A673 (cell line): Measurements from ENCODE around the gene OARD1. TPM values are rescaled to one million over a fixed set of nuclear protein-coding genes. Genes with fewer than 3 reads are reported as not detected.

Experiments used
- BruUV-seq: library from RNA; stranded (reverse); fragments of 400-500 nt; replicated peaks from 2 replicates; lab custom pipeline; 2021; lab: Mats Ljungman, UMichigan
- CTCF ChIA-PET: fragments of 300-600 bp; sonication (Branson Sonifier 250); formaldehyde crosslinking; loops from one replicate; lab custom pipeline; 2022; ENCODE audit warnings: antibody characterized with exemption; lab: Charles Lee
- POLR2A ChIA-PET: fragments of 300-600 bp; sonication (Branson Sonifier 250); formaldehyde crosslinking; loops from one replicate; lab custom pipeline; 2022; ENCODE audit warnings: antibody characterized with exemption; ENCODE audit not compliant: low non-redundant PET; lab: Charles Lee
- DNase-seq: peaks from one replicate; pipeline ENCODE4 v3.0.0-alpha.2; 2015; ENCODE audit warnings: low spot score
- H3K27ac ChIP-seq: fragments of 200-600 bp; sonication (generic); 2 replicates; pipeline ENCODE4 v1.5.1; 2016; ENCODE audit warnings: mixed run types, low read depth, mild to moderate bottlenecking, mixed read lengths, antibody characterized with exemption, low read length; ENCODE audit not compliant: poor library complexity, severe bottlenecking
- H3K27me3 ChIP-seq: fragments of 200-600 bp; sonication (generic); replicated peaks from 2 replicates; pipeline ENCODE4 v1.6.1; 2017; ENCODE audit warnings: mixed run types, low read depth, mild to moderate bottlenecking, mixed read lengths, antibody characterized with exemption, low read length; ENCODE audit not compliant: insufficient read depth, poor library complexity
- H3K36me3 ChIP-seq: fragments of 200-600 bp; sonication (generic); 2 replicates; pipeline ENCODE4 v1.6.1; 2016; ENCODE audit warnings: mixed run types, mild to moderate bottlenecking, mixed read lengths, antibody characterized with exemption, low read length; ENCODE audit not compliant: insufficient read depth, poor library complexity, severe bottlenecking
- H3K4me1 ChIP-seq: fragments of 200-600 bp; sonication (generic); 2 replicates; pipeline ENCODE4 v1.6.1; 2017; ENCODE audit warnings: mixed run types, mild to moderate bottlenecking, mixed read lengths, antibody characterized with exemption, low read length; ENCODE audit not compliant: insufficient read depth, poor library complexity, severe bottlenecking
- H3K4me3 ChIP-seq: fragments of 200-600 bp; sonication (generic); 2 replicates; pipeline ENCODE4 v1.5.1; 2016; ENCODE audit warnings: low read depth, mixed run types, mild to moderate bottlenecking, mixed read lengths, low read length; ENCODE audit not compliant: poor library complexity, severe bottlenecking
- H3K9me3 ChIP-seq: fragments of 200-600 bp; sonication (generic); 2 replicates; pipeline ENCODE4 v1.6.1; 2016; ENCODE audit warnings: mixed run types, low read depth, mild to moderate bottlenecking, mixed read lengths, antibody characterized with exemption, low read length; ENCODE audit not compliant: poor library complexity, severe bottlenecking
- CTCF ChIP-seq: fragments of 300-800, 200-600 bp; sonication (generic); conservative IDR thresholded peaks from 2 replicates; pipeline ENCODE4 v1.5.1; 2017; ENCODE audit warnings: low read depth, mild to moderate bottlenecking, antibody characterized with exemption, low read length, moderate library complexity, mixed read lengths
- EZH2 ChIP-seq: fragments of 200-600 bp; sonication (generic); IDR thresholded peaks from 2 replicates; pipeline ENCODE4 v1.6.1; 2017; ENCODE audit warnings: borderline replicate concordance, low read depth, mild to moderate bottlenecking, mixed read lengths, antibody characterized with exemption, low read length; ENCODE audit not compliant: poor library complexity, severe bottlenecking
- intact Hi-C: fragments of 100-400 bp; cut with micrococcal nuclease; formaldehyde crosslinking; loops from one replicate; pipeline ENCODE4 v1.10.0; 2022; ENCODE audit not compliant: unreplicated experiment
- total RNA-seq: library from RNA; stranded (reverse); gene quantifications from 2 replicates; pipeline ENCODE4 v1.2.3, GENCODE V29; 2021

Gene OARD1
- total RNA-seq, 1 experiment from 2014 or later = 27.3 TPM

GRCh38 chr6:41037107-41037900 is 34.9 kb downstream of the OARD1 start:
- intact Hi-C loops = loop anchor here (5.0 kb wide), 1 partner anchor 1055 kb away; no protein-coding TSS in a partner anchor
- H3K4me3 ChIP-seq = no peak overlapping the region
- no peaks in the 10 kb centered on the region for H3K27me3 ChIP-seq
- TF ChIP-seq EZH2 = no peak
- no peak for TF ChIP-seq CTCF
- no peaks in the 10 kb centered on the region for H3K36me3 ChIP-seq
- POLR2A ChIA-PET = no interaction called here
- H3K27ac ChIP-seq = no peak overlapping the region
- no peaks in the 10 kb centered on the region for H3K4me1 ChIP-seq
- CTCF ChIA-PET = interaction anchor here (0.6 kb wide), 1 partner anchor 1060 kb away, joined by 3 read pairs; no protein-coding TSS in a partner anchor
- no peak for DNase-seq
- no peaks in the 10 kb centered on the region for H3K9me3 ChIP-seq
- BruUV-seq = no TSS peak

DNA sequence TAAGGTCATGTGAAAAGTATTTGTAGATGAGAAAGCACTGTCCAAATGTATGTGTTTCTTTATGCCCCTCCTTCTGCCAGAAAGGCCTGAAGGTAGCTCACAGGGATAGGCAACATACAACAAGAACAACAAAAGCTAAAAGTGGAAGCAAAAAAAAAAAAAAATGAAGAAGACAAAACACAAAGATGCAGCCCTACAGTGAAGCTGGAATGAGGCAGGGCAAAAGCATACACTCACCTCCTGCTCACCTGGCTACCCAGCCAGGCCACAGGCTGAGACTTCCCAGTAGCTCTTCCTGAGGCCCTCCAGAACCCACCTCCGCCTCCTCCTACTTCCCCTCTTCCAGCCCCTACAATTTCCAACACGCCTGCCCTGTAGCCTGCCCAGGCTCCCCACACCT is 35.6 kb downstream of the OARD1 start:
- Histone ChIP-seq H3K27ac (no peak overlapping the region), H3K4me1 (no peaks in the 10 kb centered on the region), H3K36me3 (no peaks in the 10 kb centered on the region), H3K4me3 (no peak overlapping the region), H3K9me3 (no peaks in the 10 kb centered on the region), H3K27me3 (no peaks in the 10 kb centered on the region)
- no TSS peak for BruUV-seq
- TF ChIP-seq EZH2 (no peak), CTCF (no peak)
- POLR2A ChIA-PET = no interaction called here
- intact Hi-C loops = loop anchor here (5.0 kb wide), 1 partner anchor 1054 kb away; no protein-coding TSS in a partner anchor
- CTCF ChIA-PET = interaction anchor here (0.6 kb wide), 1 partner anchor 1060 kb away, joined by 3 read pairs; no protein-coding TSS in a partner anchor
- DNase-seq = no peak

DNA sequence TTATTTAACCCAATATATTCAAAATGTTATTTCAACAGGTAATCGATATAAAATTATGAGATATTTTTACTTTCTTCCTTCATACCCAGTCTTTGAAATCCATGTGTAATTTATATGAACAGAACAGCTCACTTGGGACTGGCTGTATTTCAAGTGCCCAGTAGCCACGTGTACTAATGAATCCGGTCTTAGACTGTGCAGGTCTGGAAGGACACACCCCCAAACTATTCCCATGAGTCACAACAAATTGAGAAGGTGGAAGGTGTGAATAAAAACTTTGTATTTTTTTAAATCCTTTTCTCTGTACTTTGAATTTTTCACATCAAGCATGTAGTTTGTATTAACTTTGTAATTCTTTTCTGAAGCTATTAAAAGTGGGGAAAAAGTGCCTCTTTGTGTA is 36.0 kb downstream of the OARD1 start:
- DNase-seq = no peak
- H3K9me3 ChIP-seq = no peaks in the 10 kb centered on the region
- intact Hi-C loops = loop anchor here (5.0 kb wide), 1 partner anchor 1054 kb away; no protein-coding TSS in a partner anchor
- H3K4me3 ChIP-seq = no peak overlapping the region
- H3K27ac ChIP-seq = no peak overlapping the region
- TF ChIP-seq EZH2 (no peak), CTCF (no peak)
- no peaks in the 10 kb centered on the region for H3K27me3 ChIP-seq
- no peaks in the 10 kb centered on the region for H3K4me1 ChIP-seq
- POLR2A ChIA-PET = no interaction called here
- CTCF ChIA-PET = no interaction called here
- BruUV-seq = no TSS peak
- no peaks in the 10 kb centered on the region for H3K36me3 ChIP-seq
